H1 (cell line): ENCODE measurements around the gene CCDC124. TPM values are rescaled to one million over a fixed set of nuclear protein-coding genes. Genes with fewer than 3 reads are reported as not detected.
"Not testable (repeated sequence)": the region's sequence is repeated elsewhere in the genome, so short reads cannot be mapped to it uniquely, and the experiment has no call there.

Experiments used
- CTCF ChIA-PET: fragments of 300-600 bp; sonication (Branson Sonifier 250); formaldehyde crosslinking; loops from one replicate; lab custom pipeline; 2021; ENCODE audit not compliant: partially characterized antibody; lab: Charles Lee
- POLR2A ChIA-PET: fragments of 300-600 bp; sonication (Branson Sonifier 250); formaldehyde crosslinking; loops from one replicate; lab custom pipeline; 2021; ENCODE audit warnings: inconsistent platforms; ENCODE audit not compliant: partially characterized antibody; lab: Charles Lee
- DNase-seq, 2 experiments: peaks; one replicate each; pipeline versions ENCODE4 v3.0.0 to v3.0.0-alpha.2; 2010 to 2022; ENCODE audit warnings: low spot score in 2 of 2, low read depth in 1 of 2, mixed read lengths in 1 of 2
- FAIRE-seq: peaks from 2 replicates; lab custom pipeline; 2011; peaks lifted over from hg19 to GRCh38; lab: Jason Lieb, UNC
- H2AFZ ChIP-seq: 2 replicates; pipeline ENCODE4 v1.8.1; 2012; ENCODE audit warnings: low read length, inconsistent platforms
- H2AK5ac ChIP-seq: 2 replicates; pipeline ENCODE4 v1.6.1; 2013; ENCODE audit warnings: low read depth, low read length
- H2BK120ac ChIP-seq: replicated peaks from 2 replicates; pipeline ENCODE3; 2013; ENCODE audit warnings: low read depth, low read length, inconsistent platforms
- H2BK12ac ChIP-seq: 2 replicates; pipeline ENCODE4 v1.6.1; 2013; ENCODE audit warnings: low read depth, low read length
- H2BK15ac ChIP-seq: 2 replicates; pipeline ENCODE4 v1.6.1; 2013; ENCODE audit warnings: low read length
- H2BK20ac ChIP-seq: 2 replicates; pipeline ENCODE4 v1.6.1; 2013; ENCODE audit warnings: low read length
- H2BK5ac ChIP-seq: 2 replicates; pipeline ENCODE4 v1.6.1; 2013; ENCODE audit warnings: low read depth, low read length
- H3K14ac ChIP-seq: 2 replicates; pipeline ENCODE4 v1.6.1; 2013; ENCODE audit warnings: inconsistent platforms; ENCODE audit not compliant: insufficient read length
- H3K18ac ChIP-seq: 2 replicates; pipeline ENCODE4 v1.6.1; 2013; ENCODE audit warnings: low read length; ENCODE audit errors: extremely low read depth
- H3K23ac ChIP-seq: 2 replicates; pipeline ENCODE4 v1.6.1; 2013; ENCODE audit warnings: inconsistent platforms; ENCODE audit not compliant: insufficient read length
- H3K23me2 ChIP-seq: 2 replicates; pipeline ENCODE4 v1.6.1; 2013; ENCODE audit warnings: low read depth, low read length
- H3K27ac ChIP-seq: 2 replicates; pipeline ENCODE4 v1.6.1; 2011; ENCODE audit warnings: low read depth, low read length, inconsistent platforms
- H3K27me3 ChIP-seq, 4 experiments: replicated peaks in 1 of 4; 1 replicate in 1 of 4; 2 replicates in 3 of 4; pipeline versions ENCODE4 v1.6.1 to v1.8.1; 2011 to 2013; ENCODE audit warnings: low read length in 3 of 4, mild to moderate bottlenecking in 3 of 4, inconsistent platforms in 2 of 4, mixed read lengths in 2 of 4, moderate library complexity in 1 of 4; ENCODE audit not compliant: control insufficient read depth in 3 of 4, insufficient read depth in 3 of 4; ENCODE audit errors: extremely low read depth in 1 of 4
- H3K36me3 ChIP-seq, 4 experiments: 2 replicates each; pipeline versions ENCODE4 v1.6.1 to v1.8.1; 2011 to 2013; ENCODE audit warnings: mild to moderate bottlenecking in 4 of 4, low read length in 3 of 4, moderate library complexity in 2 of 4, control low read depth in 1 of 4, inconsistent platforms in 1 of 4; ENCODE audit not compliant: insufficient read depth in 4 of 4, control insufficient read depth in 2 of 4
- H3K4ac ChIP-seq: replicated peaks from 2 replicates; pipeline ENCODE3; 2013; ENCODE audit warnings: low read length, low read depth, mixed read lengths, inconsistent platforms; ENCODE audit not compliant: insufficient read length
- H3K4me1 ChIP-seq, 4 experiments: replicated peaks in 1 of 4; 1 replicate in 1 of 4; 2 replicates in 3 of 4; pipeline versions ENCODE4 v1.6.1 to v1.8.1; 2011 to 2013; ENCODE audit warnings: low read length in 3 of 4, inconsistent platforms in 2 of 4, mixed read lengths in 1 of 4; ENCODE audit not compliant: insufficient read depth in 4 of 4, control insufficient read depth in 3 of 4
- H3K4me2 ChIP-seq, 2 experiments: 2 replicates each; pipeline versions ENCODE4 v1.6.1 to v1.8.1; 2011 to 2013; ENCODE audit warnings: low read depth in 2 of 2, low read length in 2 of 2, control low read depth in 1 of 2, inconsistent platforms in 1 of 2, mild to moderate bottlenecking in 1 of 2; ENCODE audit not compliant: insufficient read depth in 1 of 2
- H3K4me3 ChIP-seq, 4 experiments: fragments of 200-600, 300-600 bp in 1 of 4; sonication (generic), shearing (Covaris generic), sonication (Bioruptor Twin) in 1 of 4; 2 replicates each; pipeline versions ENCODE4 v1.5.1 to v1.8.1; 2011 to 2016; ENCODE audit warnings: low read length in 4 of 4, low read depth in 3 of 4, control low read depth in 2 of 4, inconsistent platforms in 2 of 4, mild to moderate bottlenecking in 2 of 4, mixed read lengths in 1 of 4, moderate library complexity in 1 of 4; ENCODE audit not compliant: insufficient read depth in 2 of 4; ENCODE audit errors: extremely low read depth in 1 of 4
- H3K56ac ChIP-seq: replicated peaks from 2 replicates; pipeline ENCODE3; 2013; ENCODE audit warnings: low read depth, mild to moderate bottlenecking, mixed read lengths, low read length, inconsistent platforms; ENCODE audit not compliant: insufficient read length
- H3K79me1 ChIP-seq: 2 replicates; pipeline ENCODE4 v1.6.1; 2013; ENCODE audit warnings: low read depth, low read length, control low read depth
- H3K79me2 ChIP-seq, 2 experiments: 2 replicates each; pipeline versions ENCODE4 v1.6.1 to v1.8.1; 2012 to 2013; ENCODE audit warnings: low read length in 2 of 2, mild to moderate bottlenecking in 2 of 2, inconsistent platforms in 1 of 2; ENCODE audit not compliant: insufficient read depth in 2 of 2, control insufficient read depth in 1 of 2
- H3K9ac ChIP-seq, 4 experiments: replicated peaks in 1 of 4; 1 replicate in 1 of 4; 2 replicates in 3 of 4; pipeline versions ENCODE4 v1.6.1 to v1.8.1; 2011 to 2013; ENCODE audit warnings: low read depth in 3 of 4, low read length in 3 of 4, control low read depth in 2 of 4, mild to moderate bottlenecking in 2 of 4, moderate library complexity in 2 of 4, inconsistent platforms in 1 of 4; ENCODE audit errors: extremely low read depth in 1 of 4
- H3K9me3 ChIP-seq, 2 experiments: 2 replicates each; pipeline versions ENCODE4 v1.6.1 to v1.8.1; 2012 to 2013; ENCODE audit warnings: mild to moderate bottlenecking in 2 of 2, moderate library complexity in 2 of 2, control low read depth in 1 of 2, inconsistent platforms in 1 of 2, low read depth in 1 of 2, low read length in 1 of 2, mixed read lengths in 1 of 2; ENCODE audit not compliant: insufficient read depth in 2 of 2
- H4K20me1 ChIP-seq, 2 experiments: replicated peaks in 1 of 2; 2 replicates each; pipeline versions ENCODE3 to v1.8.1; 2011 to 2013; ENCODE audit warnings: inconsistent platforms in 2 of 2, low read length in 2 of 2, mild to moderate bottlenecking in 1 of 2; ENCODE audit not compliant: insufficient read depth in 2 of 2, control insufficient read depth in 1 of 2
- H4K5ac ChIP-seq: 2 replicates; pipeline ENCODE4 v1.6.1; 2013; ENCODE audit warnings: low read length, low read depth, mixed read lengths, inconsistent platforms; ENCODE audit not compliant: insufficient read length
- H4K8ac ChIP-seq: 2 replicates; pipeline ENCODE4 v1.8.0; 2013; ENCODE audit warnings: mild to moderate bottlenecking, moderate library complexity, low read length, inconsistent platforms; ENCODE audit not compliant: insufficient read depth; ENCODE audit errors: extremely low read depth
- H4K91ac ChIP-seq: replicated peaks from 2 replicates; pipeline ENCODE3; 2013; ENCODE audit warnings: low read length, mixed read lengths, inconsistent platforms; ENCODE audit not compliant: insufficient read length
- FOSL1 ChIP-seq: IDR thresholded peaks from 2 replicates; pipeline ENCODE4 v1.6.1; 2011; ENCODE audit warnings: mild to moderate bottlenecking, low read depth, low read length, moderate library complexity; ENCODE audit not compliant: insufficient read depth
- WGBS, 2 experiments: shearing (Covaris generic) in 1 of 2; methylation state at CpG; one replicate each; pipeline versions ENCODE4 v1.1.6 to v1.1.7; 2013 to 2015; ENCODE audit warnings: low lambda C conversion rate in 2 of 2, mixed read lengths in 2 of 2, inconsistent platforms in 1 of 2, low coverage in 1 of 2, missing lambda C conversion rate in 1 of 2; ENCODE audit not compliant: insufficient replicate concordance in 2 of 2, insufficient coverage in 1 of 2, insufficient read length in 1 of 2; ENCODE audit errors: extremely low coverage in 1 of 2, missing lambda C conversion rate in 1 of 2; 5-methylcytosine and 5-hydroxymethylcytosine counted together
- polyA plus RNA-seq, 7 experiments: library from polyadenylated mRNA; depleted of rRNA in 3 of 7; stranded (reverse) in 5 of 7; unstranded in 2 of 7; fragments of >200 nt in 5 of 7; fragments of 200-250 nt in 2 of 7; gene quantifications; 1 replicate in 5 of 7; 2 replicates in 1 of 7; 4 replicates in 1 of 7; pipeline versions ENCODE4 v1.2.1 to v1.2.3, GENCODE V29; 2011 to 2013; ENCODE audit warnings: missing spikeins in 2 of 7, mixed read lengths in 2 of 7
- total RNA-seq: library from RNA; stranded (reverse); fragmentation: NEBNext Ultra II Directional; extraction: Animal tissue kit (Norgen Biotek cat#: 25700); gene quantifications from 2 replicates; pipeline ENCODE4 v1.2.1, GENCODE V29; 2021

The CCDC124 gene
- total and polyA plus RNA-seq, 2 of the 8 experiments (the other 6 are each of a cell fraction or from before 2014, with no cell fraction given), result 95.2 to 103 TPM

- TF ChIP-seq FOSL1, result no peak
These were observed 46.3 kb upstream of the CCDC124 start (continued) for GRCh38 chr19:17886515-17886914.

GRCh38 chr19:17887221-17887620 lies 45.6 kb upstream of the CCDC124 start:
- not testable (repeated sequence) for H2AK5ac ChIP-seq, H3K4me2 ChIP-seq, H3K4me3 ChIP-seq, H2AFZ ChIP-seq, H3K9ac ChIP-seq, H3K4ac ChIP-seq, FAIRE-seq, H4K8ac ChIP-seq, H3K27ac ChIP-seq, H3K23ac ChIP-seq, H4K91ac ChIP-seq, H2BK12ac ChIP-seq, H2BK120ac ChIP-seq, H3K18ac ChIP-seq, H3K56ac ChIP-seq, H3K23me2 ChIP-seq, H3K4me1 ChIP-seq, H2BK20ac ChIP-seq, H2BK15ac ChIP-seq, H3K79me1 ChIP-seq, H3K36me3 ChIP-seq, DNase-seq, H3K79me2 ChIP-seq, H4K20me1 ChIP-seq, H3K14ac ChIP-seq, H3K27me3 ChIP-seq, H2BK5ac ChIP-seq, H3K9me3 ChIP-seq, H4K5ac ChIP-seq
- ChIA-PET POLR2A (interaction anchor here (1.4 kb wide), 1 partner anchor 28 kb away, joined by 5 read pairs; the partner anchor contains the start of gene RPL18A), CTCF (interaction anchor here (0.7 to 1.0 kb wide), 2 partner anchors 56 to 111 kb away, joined by 3 read pairs; no protein-coding TSS in a partner anchor)
- WGBS, 2 experiments, result 81% methylated on average over 4 of the region's 4 CpGs; no CpG with 5 or more reads in 1 of the 2 experiments
